Natural killer cell (primary cell): ENCODE measurements around the gene LRRN2. TPM values are rescaled to one million over a fixed set of nuclear protein-coding genes. Genes with fewer than 3 reads are reported as not detected.

Source experiments
- ATAC-seq, 3 donors: fragments of 150-1000 bp in 2 of 3; fragments of 200-7000 bp in 1 of 3; cut with Tn5 transposase; 1 replicate in 1 of 3; 2 replicates in 2 of 3; pipeline ENCODE4 v1.10.0; 2021; ENCODE audit warnings: mild to moderate bottlenecking in 2 of 3, moderate library complexity in 2 of 3
- DNase-seq, 2 donors: peaks; one replicate each; pipeline versions ENCODE4 v3.0.0 to v3.0.0-alpha.2; 2013 to 2021; ENCODE audit warnings: mixed read lengths in 1 of 2
- H3K27ac ChIP-seq: one replicate; pipeline ENCODE4 v1.5.1; 2013; ENCODE audit warnings: mild to moderate bottlenecking, low read length
- H3K27me3 ChIP-seq: one replicate; pipeline ENCODE4 v1.6.1; 2013; ENCODE audit warnings: low read length; ENCODE audit not compliant: control insufficient read depth, insufficient read depth
- H3K36me3 ChIP-seq: one replicate; pipeline ENCODE4 v1.6.1; 2013; ENCODE audit warnings: low read length; ENCODE audit not compliant: control insufficient read depth, insufficient read depth
- H3K4me1 ChIP-seq: one replicate; pipeline ENCODE4 v1.6.1; 2013; ENCODE audit warnings: low read length; ENCODE audit not compliant: control insufficient read depth, insufficient read depth
- H3K4me3 ChIP-seq: one replicate; pipeline ENCODE4 v1.5.1; 2013; ENCODE audit warnings: low read length
- H3K9me3 ChIP-seq: one replicate; pipeline ENCODE4 v1.6.1; 2013; ENCODE audit warnings: low read length; ENCODE audit not compliant: control insufficient read depth, insufficient read depth
- H3K27ac Mint-ChIP-seq, 2 donors: one replicate each; pipeline ENCODE4 v1.8.0; 2022; ENCODE audit warnings: mild to moderate bottlenecking in 2 of 2, mixed read lengths in 2 of 2, moderate library complexity in 1 of 2
- H3K27me3 Mint-ChIP-seq, 2 donors: one replicate each; pipeline ENCODE4 v1.8.0; 2022; ENCODE audit warnings: low read depth in 2 of 2, mixed read lengths in 2 of 2
- H3K36me3 Mint-ChIP-seq: one replicate; pipeline ENCODE4 v1.8.0; 2022; ENCODE audit warnings: mixed read lengths
- H3K4me1 Mint-ChIP-seq, 2 donors: one replicate each; pipeline ENCODE4 v1.8.0; 2022; ENCODE audit warnings: mixed read lengths in 2 of 2
- H3K4me3 Mint-ChIP-seq: one replicate; pipeline ENCODE4 v1.8.0; 2022; ENCODE audit warnings: mild to moderate bottlenecking, moderate library complexity, mixed read lengths
- H3K9me3 Mint-ChIP-seq, 2 donors: one replicate each; pipeline ENCODE4 v1.8.0; 2022; ENCODE audit warnings: mixed read lengths in 2 of 2
- WGBS: methylation state at CpG from one replicate; pipeline ENCODE4 v1.1.7; 2013; ENCODE audit warnings: missing lambda C conversion rate; ENCODE audit not compliant: insufficient coverage; 5-methylcytosine and 5-hydroxymethylcytosine counted together
- intact Hi-C: fragments of 100-400 bp; cut with micrococcal nuclease; formaldehyde crosslinking; loops from one replicate; pipeline ENCODE4 v1.14.2; 2022
- total RNA-seq, 4 donors: library from RNA; stranded (reverse); fragments of 120-200 nt in 1 of 4; gene quantifications; one replicate each; pipeline versions ENCODE4 v1.2.3 to v1.2.4, GENCODE V29; 2013 to 2022
- TF ChIP-seq, protein P1 (sequence below): fragments of 200-600 bp; IDR thresholded peaks from one replicate; pipeline ENCODE4 v1.8.0; 2022; ENCODE audit warnings: antibody characterized with exemption

The LRRN2 gene
- total RNA-seq, 3 donors from 2014 or later (not counting 1 experiment from before 2014, with no cell fraction given) = 0.10 to 0.27 TPM; not detected in 1

DNA sequence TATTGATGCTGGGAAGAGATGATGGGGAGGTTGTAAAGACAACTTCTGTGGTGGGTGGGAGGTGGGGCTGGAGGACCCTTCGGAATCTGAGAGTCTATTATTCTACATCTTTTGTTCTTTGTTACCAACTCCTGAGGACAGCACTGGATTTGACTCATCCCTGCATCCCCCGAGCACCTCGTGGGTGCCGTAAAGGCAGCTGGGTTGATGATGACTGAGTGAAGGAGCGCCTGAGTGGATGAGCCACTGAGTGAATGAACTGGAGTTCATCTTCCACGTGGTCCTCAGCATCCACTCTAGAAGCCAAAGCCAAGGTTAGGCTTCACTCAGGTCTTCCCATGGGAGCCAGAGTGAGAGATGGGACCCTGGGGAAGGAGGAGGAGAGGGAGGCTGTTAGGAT is 77.6 kb downstream of the LRRN2 start:
- Mint-ChIP-seq H3K4me1 (no peaks in the 10 kb centered on the region), H3K27ac (no peak overlapping the region), H3K27me3 (no peaks in the 10 kb centered on the region), H3K36me3 (no peaks in the 10 kb centered on the region), H3K4me3 (no peak overlapping the region), H3K9me3 (no peaks in the 10 kb centered on the region)
- WGBS = 92% methylated on average over 6 of the region's 6 CpGs
- no peak for ATAC-seq
- DNase-seq = no peak
- Histone ChIP-seq H3K27me3 (no peaks in the 10 kb centered on the region), H3K27ac (no peak overlapping the region), H3K4me1 (no peaks in the 10 kb centered on the region), H3K4me3 (no peak overlapping the region), H3K36me3 (no peaks in the 10 kb centered on the region), H3K9me3 (no peaks in the 10 kb centered on the region)
- intact Hi-C loops = no loop called here
- TF ChIP-seq, protein P1, sequence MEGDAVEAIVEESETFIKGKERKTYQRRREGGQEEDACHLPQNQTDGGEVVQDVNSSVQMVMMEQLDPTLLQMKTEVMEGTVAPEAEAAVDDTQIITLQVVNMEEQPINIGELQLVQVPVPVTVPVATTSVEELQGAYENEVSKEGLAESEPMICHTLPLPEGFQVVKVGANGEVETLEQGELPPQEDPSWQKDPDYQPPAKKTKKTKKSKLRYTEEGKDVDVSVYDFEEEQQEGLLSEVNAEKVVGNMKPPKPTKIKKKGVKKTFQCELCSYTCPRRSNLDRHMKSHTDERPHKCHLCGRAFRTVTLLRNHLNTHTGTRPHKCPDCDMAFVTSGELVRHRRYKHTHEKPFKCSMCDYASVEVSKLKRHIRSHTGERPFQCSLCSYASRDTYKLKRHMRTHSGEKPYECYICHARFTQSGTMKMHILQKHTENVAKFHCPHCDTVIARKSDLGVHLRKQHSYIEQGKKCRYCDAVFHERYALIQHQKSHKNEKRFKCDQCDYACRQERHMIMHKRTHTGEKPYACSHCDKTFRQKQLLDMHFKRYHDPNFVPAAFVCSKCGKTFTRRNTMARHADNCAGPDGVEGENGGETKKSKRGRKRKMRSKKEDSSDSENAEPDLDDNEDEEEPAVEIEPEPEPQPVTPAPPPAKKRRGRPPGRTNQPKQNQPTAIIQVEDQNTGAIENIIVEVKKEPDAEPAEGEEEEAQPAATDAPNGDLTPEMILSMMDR = no peak

DNA sequence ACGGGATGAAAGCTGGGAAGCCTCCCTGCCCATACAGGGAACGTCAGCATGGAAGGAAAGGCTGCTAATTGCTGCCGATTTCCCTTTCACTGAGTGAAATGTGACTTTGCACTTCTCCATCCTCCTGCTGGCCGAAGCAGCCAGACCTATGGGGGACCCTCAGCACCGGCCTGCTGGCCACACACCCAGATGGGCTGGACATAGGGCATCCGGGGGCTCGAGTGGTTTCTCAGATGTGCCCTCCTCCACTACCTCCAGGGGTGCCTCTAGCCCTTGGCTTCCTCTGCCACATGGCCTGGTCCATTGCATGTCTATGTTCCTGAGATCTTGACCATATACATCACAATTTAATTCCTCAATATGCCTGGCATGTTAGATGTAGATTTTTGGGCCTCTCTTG is 79.7 kb downstream of the LRRN2 start:
- intact Hi-C loops = no loop called here

DNA sequence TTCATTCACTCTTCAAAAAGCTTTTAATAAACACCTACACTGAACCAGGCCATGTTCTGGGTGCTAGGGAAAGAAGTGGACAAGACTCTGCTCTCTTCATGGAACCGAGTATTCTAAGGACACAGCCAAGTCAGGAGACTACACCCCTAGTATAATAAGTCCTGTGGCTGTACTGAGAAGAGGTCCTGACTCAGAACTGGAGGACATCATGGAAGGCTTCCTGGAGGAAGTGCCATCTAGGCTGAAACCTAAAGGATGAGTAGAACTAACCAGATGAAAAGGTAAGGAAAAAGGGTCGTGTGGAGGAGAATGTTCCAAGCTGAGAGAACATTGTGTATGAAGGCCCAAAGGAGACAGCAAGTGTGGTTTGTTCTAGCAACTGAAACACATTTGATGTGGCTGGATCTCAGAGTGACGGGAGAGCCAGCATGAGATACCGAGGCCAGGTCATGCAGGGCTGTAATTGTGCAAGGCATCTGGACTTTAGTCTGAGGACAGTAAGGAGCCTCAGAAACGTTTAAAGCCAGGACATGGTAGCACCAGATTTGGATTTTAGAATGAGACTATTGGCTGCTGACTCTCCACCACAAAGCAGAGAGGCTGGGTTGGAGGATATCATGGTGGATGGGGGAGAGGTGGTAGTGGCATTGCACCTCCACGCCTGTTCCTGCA is 82.5 kb downstream of the LRRN2 start:
- Histone ChIP-seq H3K9me3 (no peaks in the 10 kb centered on the region), H3K36me3 (no peaks in the 10 kb centered on the region), H3K4me3 (no peak overlapping the region), H3K4me1 (no peaks in the 10 kb centered on the region), H3K27ac (no peak overlapping the region), H3K27me3 (no peaks in the 10 kb centered on the region)
- Mint-ChIP-seq H3K4me1 (no peaks in the 10 kb centered on the region), H3K4me3 (no peak overlapping the region), H3K27ac (no peak overlapping the region), H3K27me3 (no peaks in the 10 kb centered on the region), H3K9me3 (no peaks in the 10 kb centered on the region), H3K36me3 (no peaks in the 10 kb centered on the region)
- intact Hi-C loops = no loop called here
- ATAC-seq (no peak), DNase-seq (no peak)
- WGBS = 58% methylated on average over 5 of the region's 6 CpGs
- TF ChIP-seq, protein P1 = no peak

More for the DNA sequence above, 79.7 kb downstream of the LRRN2 start:
- no peaks in the 10 kb centered on the region for H3K36me3 ChIP-seq
- H3K27ac Mint-ChIP-seq = no peak overlapping the region
- H3K4me3 ChIP-seq = no peak overlapping the region
- H3K4me1 Mint-ChIP-seq = no peaks in the 10 kb centered on the region
- H3K9me3 Mint-ChIP-seq = no peaks in the 10 kb centered on the region
- H3K27me3 Mint-ChIP-seq = no peaks in the 10 kb centered on the region
- ATAC-seq (no peak), DNase-seq (no peak)
- no peaks in the 10 kb centered on the region for H3K9me3 ChIP-seq
- no peaks in the 10 kb centered on the region for H3K36me3 Mint-ChIP-seq
- 80% methylated on average over 7 of the region's 7 CpGs for WGBS
- no peaks in the 10 kb centered on the region for H3K27me3 ChIP-seq
- H3K4me1 ChIP-seq = no peaks in the 10 kb centered on the region
- H3K27ac ChIP-seq = no peak overlapping the region
- TF ChIP-seq, protein P1 = no peak
- no peak overlapping the region for H3K4me3 Mint-ChIP-seq

DNA sequence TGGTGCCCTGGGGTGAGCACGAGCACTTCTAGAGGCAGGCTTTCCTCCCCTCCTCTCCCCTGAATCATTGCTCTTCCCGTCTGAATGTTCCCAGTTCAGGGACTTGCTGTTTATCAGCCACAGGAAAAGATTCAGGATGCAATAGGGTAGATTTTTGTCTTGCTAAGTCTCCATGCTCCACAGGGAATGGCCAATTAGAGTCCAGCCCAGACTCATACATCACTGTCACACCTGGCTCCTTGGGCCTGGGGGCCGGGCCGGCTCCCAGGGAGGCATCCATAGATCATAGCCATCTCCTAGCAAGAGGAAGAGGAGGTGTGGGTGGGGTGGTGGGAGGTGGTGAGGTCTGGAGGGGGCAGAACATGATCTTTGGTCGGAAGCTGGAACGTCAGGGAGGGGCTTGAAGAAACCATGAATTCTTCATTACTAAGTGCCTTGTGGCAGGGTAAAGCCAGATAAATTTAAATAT is 83.4 kb downstream of the LRRN2 start:
- no peaks in the 10 kb centered on the region for H3K9me3 ChIP-seq
- no peak for DNase-seq
- WGBS = 79% methylated on average over 6 of the region's 6 CpGs
- no peak overlapping the region for H3K4me3 ChIP-seq
- no peak for ATAC-seq
- H3K27me3 ChIP-seq = no peaks in the 10 kb centered on the region
- H3K4me1 Mint-ChIP-seq = no peaks in the 10 kb centered on the region
- no peak overlapping the region for H3K4me3 Mint-ChIP-seq
- H3K4me1 ChIP-seq = no peaks in the 10 kb centered on the region
- no peaks in the 10 kb centered on the region for H3K27me3 Mint-ChIP-seq
- H3K27ac Mint-ChIP-seq = no peak overlapping the region
- H3K9me3 Mint-ChIP-seq = no peaks in the 10 kb centered on the region
- intact Hi-C loops = no loop called here
- H3K36me3 ChIP-seq = no peaks in the 10 kb centered on the region
- TF ChIP-seq, protein P1 = no peak
- no peaks in the 10 kb centered on the region for H3K36me3 Mint-ChIP-seq
- no peak overlapping the region for H3K27ac ChIP-seq
